ENCODE data around the gene MECP2.

Gene MECP2

GRCh38 chrX:154131955-154132354 is 34.4 kb upstream of the MECP2 start:
- H3K36me3 ChIP-seq (ENCODE audit: control insufficient read depth in 2 of 2, insufficient read depth in 2 of 2, low read length in 2 of 2) = no peaks in the 10 kb centered on the region
- H3K27me3 ChIP-seq (ENCODE audit: control insufficient read depth in 1 of 2, insufficient read depth in 2 of 2, low read length in 2 of 2) = peaks cover 0 to 4% of the 10 kb centered on the region in 2 donors
- H3K4me3 ChIP-seq (ENCODE audit: low read length in 2 of 2) = no peak overlapping the region
- no peak overlapping the region for H3K9ac ChIP-seq (ENCODE audit: low read length in 2 of 2)
- no peak overlapping the region for H3K27ac ChIP-seq (ENCODE audit: low read length)
- H3K4me1 ChIP-seq (ENCODE audit: control insufficient read depth, insufficient read depth, low read length) = no peaks in the 10 kb centered on the region
- no peaks in the 10 kb centered on the region for H3K9me3 ChIP-seq (ENCODE audit: control insufficient read depth in 2 of 2, low read length in 2 of 2)

DNA sequence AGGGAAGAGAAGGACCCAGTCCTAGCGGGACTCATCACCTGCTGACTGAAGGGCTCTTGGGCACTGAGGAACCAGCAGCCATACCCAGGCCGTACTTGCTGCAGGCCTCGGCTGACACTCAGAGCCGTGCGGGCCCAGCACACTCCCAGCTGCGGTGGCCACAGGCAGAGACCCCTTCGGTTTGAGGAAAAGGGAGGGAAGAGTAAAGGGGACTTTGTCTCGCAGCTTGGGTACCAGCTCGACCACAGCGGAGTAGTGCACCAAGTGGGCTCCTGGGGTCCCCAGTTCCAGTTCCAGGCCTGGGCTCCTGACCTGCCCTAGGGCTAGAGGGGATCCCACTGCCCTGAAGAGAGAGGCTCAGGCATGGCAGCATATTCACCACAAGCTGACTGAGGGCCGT is 28.6 kb upstream of the MECP2 start:
- no peaks in the 10 kb centered on the region for H3K36me3 ChIP-seq (ENCODE audit: control insufficient read depth in 2 of 2, insufficient read depth in 2 of 2, low read length in 2 of 2)
- H3K4me1 ChIP-seq (ENCODE audit: control insufficient read depth, insufficient read depth, low read length) = no peaks in the 10 kb centered on the region
- no peak overlapping the region for H3K4me3 ChIP-seq (ENCODE audit: low read length in 2 of 2)
- no peaks in the 10 kb centered on the region for H3K9me3 ChIP-seq (ENCODE audit: control insufficient read depth in 2 of 2, low read length in 2 of 2)
- H3K27me3 ChIP-seq (ENCODE audit: control insufficient read depth in 1 of 2, insufficient read depth in 2 of 2, low read length in 2 of 2) = peaks cover 0 to 6% of the 10 kb centered on the region in 2 donors
- H3K27ac ChIP-seq (ENCODE audit: low read length) = no peak overlapping the region
- no peak overlapping the region for H3K9ac ChIP-seq (ENCODE audit: low read length in 2 of 2)

DNA sequence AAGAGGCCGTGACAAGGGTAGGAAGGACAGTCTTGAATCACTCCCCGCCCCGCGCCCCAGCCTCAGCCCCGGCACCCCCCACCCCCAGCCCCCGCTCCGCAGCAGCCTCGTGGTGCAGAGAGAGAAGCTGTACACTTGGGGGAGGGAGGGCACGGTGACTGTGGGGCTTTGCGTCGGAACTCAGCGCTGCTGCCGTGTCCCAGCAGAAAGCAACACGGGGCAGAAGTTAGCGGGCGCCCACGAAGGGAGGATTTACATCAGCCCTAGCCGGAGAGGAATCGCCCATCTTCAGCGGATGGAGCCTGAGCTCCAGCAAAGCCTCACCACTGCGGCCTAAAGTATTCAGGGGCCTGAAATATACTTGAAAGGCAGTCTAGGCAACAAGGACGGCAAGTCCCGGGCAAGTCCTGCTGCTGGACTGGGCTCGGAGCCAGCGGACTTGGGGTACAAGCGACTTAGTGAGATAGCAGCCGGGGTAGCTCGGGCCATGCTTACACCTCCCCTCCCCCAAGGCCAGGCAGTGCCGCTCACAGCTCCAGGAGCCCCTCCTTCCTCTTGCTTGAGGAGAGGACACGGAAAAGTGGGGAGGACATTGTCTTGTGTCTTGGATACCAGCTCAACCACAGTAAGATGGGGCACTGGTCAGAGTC is 28.0 kb upstream of the MECP2 start:
- Histone ChIP-seq H3K27me3 (ENCODE audit: control insufficient read depth in 1 of 2, insufficient read depth in 2 of 2, low read length in 2 of 2) (peaks cover 0 to 6% of the 10 kb centered on the region in 2 donors), H3K36me3 (ENCODE audit: control insufficient read depth in 2 of 2, insufficient read depth in 2 of 2, low read length in 2 of 2) (no peaks in the 10 kb centered on the region), H3K9me3 (ENCODE audit: control insufficient read depth in 2 of 2, low read length in 2 of 2) (peaks cover 0 to 1% of the 10 kb centered on the region in 2 donors), H3K4me3 (ENCODE audit: low read length in 2 of 2) (no peak overlapping the region), H3K4me1 (ENCODE audit: control insufficient read depth, insufficient read depth, low read length) (no peaks in the 10 kb centered on the region), H3K27ac (ENCODE audit: low read length) (no peak overlapping the region), H3K9ac (ENCODE audit: low read length in 2 of 2) (no peak overlapping the region)

DNA sequence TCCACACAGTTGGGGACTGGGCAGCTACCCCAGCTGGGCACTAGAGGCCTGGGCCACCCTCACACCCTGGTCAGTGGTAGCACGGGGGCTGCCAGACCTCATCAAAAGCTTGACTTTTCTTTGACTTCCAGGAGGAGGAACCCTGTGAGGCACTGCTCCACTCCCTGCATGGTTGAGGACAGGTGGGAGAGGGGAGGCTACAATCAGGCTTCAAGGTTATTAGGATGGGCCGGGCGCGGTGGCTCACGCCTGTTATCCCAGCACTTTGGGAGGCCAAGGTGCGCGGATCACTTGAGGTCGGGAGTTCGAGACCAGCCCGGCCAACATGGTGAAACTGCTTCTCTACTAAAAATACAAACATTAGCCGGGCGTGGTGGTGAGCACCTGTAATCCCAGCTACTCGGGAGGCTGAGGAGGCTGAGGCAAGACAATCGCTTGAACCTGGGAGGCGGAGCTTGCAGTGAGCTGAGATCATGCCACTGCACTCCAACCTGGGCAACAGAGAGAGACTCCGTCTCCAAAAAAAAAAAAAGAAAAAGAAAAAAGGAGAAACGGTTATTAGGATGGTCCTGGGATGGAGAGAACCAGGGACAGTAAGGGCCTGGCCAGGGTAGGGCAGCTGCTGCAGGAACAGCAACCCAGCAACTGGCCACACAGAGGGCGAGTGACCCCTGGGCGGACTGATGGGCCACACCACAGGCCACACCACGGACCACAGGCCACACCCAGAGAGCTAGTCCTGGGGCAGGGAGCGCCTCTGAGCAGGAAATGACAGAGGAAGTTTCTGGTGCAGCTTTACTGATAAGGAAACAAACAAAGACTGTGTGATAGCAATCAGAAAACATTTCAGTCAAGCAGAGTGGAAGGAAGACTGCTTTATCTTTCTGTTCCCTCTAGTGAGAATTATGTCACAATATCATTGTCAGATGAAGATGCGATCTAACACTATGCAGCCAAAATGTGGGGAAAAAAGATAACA is 26.0 kb upstream of the MECP2 start:
- peaks cover 0 to 3% of the 10 kb centered on the region in 2 donors for H3K9me3 ChIP-seq (ENCODE audit: control insufficient read depth in 2 of 2, low read length in 2 of 2)

GRCh38 chrX:154121961-154122360 is 24.4 kb upstream of the MECP2 start:
- Histone ChIP-seq H3K27me3 (ENCODE audit: control insufficient read depth in 1 of 2, insufficient read depth in 2 of 2, low read length in 2 of 2) (peaks cover 0 to 6% of the 10 kb centered on the region in 2 donors), H3K9ac (ENCODE audit: low read length in 2 of 2) (no peak overlapping the region), H3K36me3 (ENCODE audit: control insufficient read depth in 2 of 2, insufficient read depth in 2 of 2, low read length in 2 of 2) (no peaks in the 10 kb centered on the region), H3K27ac (ENCODE audit: low read length) (no peak overlapping the region), H3K4me1 (ENCODE audit: control insufficient read depth, insufficient read depth, low read length) (no peaks in the 10 kb centered on the region), H3K4me3 (ENCODE audit: low read length in 2 of 2) (no peak overlapping the region), H3K9me3 (ENCODE audit: control insufficient read depth in 2 of 2, low read length in 2 of 2) (peaks cover 0 to 7% of the 10 kb centered on the region in 2 donors)

More for the DNA sequence above, 26.0 kb upstream of the MECP2 start:
- Histone ChIP-seq H3K4me1 (ENCODE audit: control insufficient read depth, insufficient read depth, low read length) (no peaks in the 10 kb centered on the region), H3K27me3 (ENCODE audit: control insufficient read depth in 1 of 2, insufficient read depth in 2 of 2, low read length in 2 of 2) (peaks cover 0 to 6% of the 10 kb centered on the region in 2 donors), H3K27ac (ENCODE audit: low read length) (no peak overlapping the region), H3K4me3 (ENCODE audit: low read length in 2 of 2) (no peak overlapping the region), H3K9ac (ENCODE audit: low read length in 2 of 2) (no peak overlapping the region), H3K36me3 (ENCODE audit: control insufficient read depth in 2 of 2, insufficient read depth in 2 of 2, low read length in 2 of 2) (no peaks in the 10 kb centered on the region)

DNA sequence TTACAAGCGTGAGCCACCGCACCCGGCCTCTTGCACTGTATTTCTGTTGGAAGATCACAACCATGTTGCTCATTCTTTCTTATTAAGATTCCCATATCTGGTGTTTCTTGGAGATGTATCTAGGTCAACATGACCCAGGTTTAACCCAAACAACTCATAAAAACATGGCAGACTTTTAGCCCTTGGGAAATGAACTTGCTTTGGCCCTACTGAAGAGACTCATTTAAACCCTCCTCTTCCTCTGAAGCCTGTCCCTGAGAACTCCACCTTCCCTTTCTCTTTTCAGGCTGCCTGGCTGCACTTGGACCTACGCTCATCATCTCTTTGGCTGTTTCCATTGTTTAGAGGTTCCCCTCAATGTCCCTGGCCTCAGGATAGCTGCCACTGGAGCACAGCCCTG is 23.7 kb upstream of the MECP2 start:
- Histone ChIP-seq H3K9me3 (ENCODE audit: control insufficient read depth in 2 of 2, low read length in 2 of 2) (peaks cover 0 to 7% of the 10 kb centered on the region in 2 donors), H3K36me3 (ENCODE audit: control insufficient read depth in 2 of 2, insufficient read depth in 2 of 2, low read length in 2 of 2) (no peaks in the 10 kb centered on the region), H3K4me3 (ENCODE audit: low read length in 2 of 2) (no peak overlapping the region), H3K27me3 (ENCODE audit: control insufficient read depth in 1 of 2, insufficient read depth in 2 of 2, low read length in 2 of 2) (peaks cover 0 to 13% of the 10 kb centered on the region in 2 donors), H3K4me1 (ENCODE audit: control insufficient read depth, insufficient read depth, low read length) (no peaks in the 10 kb centered on the region), H3K27ac (ENCODE audit: low read length) (no peak overlapping the region), H3K9ac (ENCODE audit: low read length in 2 of 2) (no peak overlapping the region)

GRCh38 chrX:154120567-154120966 is 23.1 kb upstream of the MECP2 start:
- Histone ChIP-seq H3K9ac (ENCODE audit: low read length in 2 of 2) (no peak overlapping the region), H3K27ac (ENCODE audit: low read length) (no peak overlapping the region), H3K27me3 (ENCODE audit: control insufficient read depth in 1 of 2, insufficient read depth in 2 of 2, low read length in 2 of 2) (peaks cover 0 to 10% of the 10 kb centered on the region in 2 donors), H3K36me3 (ENCODE audit: control insufficient read depth in 2 of 2, insufficient read depth in 2 of 2, low read length in 2 of 2) (no peaks in the 10 kb centered on the region), H3K4me1 (ENCODE audit: control insufficient read depth, insufficient read depth, low read length) (no peaks in the 10 kb centered on the region), H3K4me3 (ENCODE audit: low read length in 2 of 2) (no peak overlapping the region), H3K9me3 (ENCODE audit: control insufficient read depth in 2 of 2, low read length in 2 of 2) (peaks cover 0 to 7% of the 10 kb centered on the region in 2 donors)

GRCh38 chrX:154117566-154117965 is 20.0 kb upstream of the MECP2 start:
- Histone ChIP-seq H3K9me3 (ENCODE audit: control insufficient read depth in 2 of 2, low read length in 2 of 2) (peaks cover 0 to 7% of the 10 kb centered on the region in 2 donors), H3K4me3 (ENCODE audit: low read length in 2 of 2) (no peak overlapping the region), H3K9ac (ENCODE audit: low read length in 2 of 2) (no peak overlapping the region), H3K27me3 (ENCODE audit: control insufficient read depth in 1 of 2, insufficient read depth in 2 of 2, low read length in 2 of 2) (peaks cover 0 to 10% of the 10 kb centered on the region in 2 donors), H3K36me3 (ENCODE audit: control insufficient read depth in 2 of 2, insufficient read depth in 2 of 2, low read length in 2 of 2) (no peaks in the 10 kb centered on the region), H3K4me1 (ENCODE audit: control insufficient read depth, insufficient read depth, low read length) (no peaks in the 10 kb centered on the region), H3K27ac (ENCODE audit: low read length) (no peak overlapping the region)

GRCh38 chrX:154116426-154117211 is 19.1 kb upstream of the MECP2 start:
- H3K9ac ChIP-seq (ENCODE audit: low read length in 2 of 2) = no peak overlapping the region
- H3K4me1 ChIP-seq (ENCODE audit: control insufficient read depth, insufficient read depth, low read length) = no peaks in the 10 kb centered on the region
- H3K36me3 ChIP-seq (ENCODE audit: control insufficient read depth in 2 of 2, insufficient read depth in 2 of 2, low read length in 2 of 2) = no peaks in the 10 kb centered on the region
- peaks cover 0 to 7% of the 10 kb centered on the region in 2 donors for H3K9me3 ChIP-seq (ENCODE audit: control insufficient read depth in 2 of 2, low read length in 2 of 2)
- no peak overlapping the region for H3K4me3 ChIP-seq (ENCODE audit: low read length in 2 of 2)
- H3K27ac ChIP-seq (ENCODE audit: low read length) = no peak overlapping the region
- peaks cover 0 to 7% of the 10 kb centered on the region in 2 donors for H3K27me3 ChIP-seq (ENCODE audit: control insufficient read depth in 1 of 2, insufficient read depth in 2 of 2, low read length in 2 of 2)

GRCh38 chrX:154115750-154116149 is 18.2 kb upstream of the MECP2 start:
- Histone ChIP-seq H3K9ac (ENCODE audit: low read length in 2 of 2) (no peak overlapping the region), H3K36me3 (ENCODE audit: control insufficient read depth in 2 of 2, insufficient read depth in 2 of 2, low read length in 2 of 2) (no peaks in the 10 kb centered on the region), H3K4me1 (ENCODE audit: control insufficient read depth, insufficient read depth, low read length) (no peaks in the 10 kb centered on the region), H3K27me3 (ENCODE audit: control insufficient read depth in 1 of 2, insufficient read depth in 2 of 2, low read length in 2 of 2) (peaks cover 0 to 7% of the 10 kb centered on the region in 2 donors), H3K4me3 (ENCODE audit: low read length in 2 of 2) (no peak overlapping the region), H3K27ac (ENCODE audit: low read length) (no peak overlapping the region), H3K9me3 (ENCODE audit: control insufficient read depth in 2 of 2, low read length in 2 of 2) (peaks cover 0 to 7% of the 10 kb centered on the region in 2 donors)

Data from stomach smooth muscle (tissue), 2 donors.